ENCODE measurements around the gene RPL13. TPM values are rescaled to one million over a fixed set of nuclear protein-coding genes. Genes with fewer than 3 reads are reported as not detected.
A peak's percentile ranks its signal among the peaks of the same experiment; 100 is the strongest.

Gene RPL13
- total and polyA plus RNA-seq, 2 of the 13 experiments (the other 11 are each of a cell fraction or from before 2014, with no cell fraction given) = 2,988 to 4,411 TPM

- no peak for TF ChIP-seq SKIL (CRISPR knock-in tag; IDR thresholded peaks at IDR 0.05; ENCODE audit: borderline replicate concordance)
- TF ChIP-seq ZNF562 (CRISPR knock-in tag; IDR thresholded peaks at IDR 0.05; ENCODE audit: borderline replicate concordance) = no peak
- TF ChIP-seq ZNF674 (CRISPR knock-in tag; IDR thresholded peaks at IDR 0.05; ENCODE audit: low read depth) = no peak
- TF ChIP-seq RNF219 (CRISPR knock-in tag; IDR thresholded peaks at IDR 0.05) = no peak
- no peak for TF ChIP-seq ATM (IDR thresholded peaks at IDR 0.05; ENCODE audit: borderline replicate concordance)
- TF ChIP-seq SOX13 (IDR thresholded peaks at IDR 0.05) = no peak; the same call in 1 of the 2 replicates
- no peak; a peak in 1 of 4 replicates for TF ChIP-seq SOX13 (CRISPR knock-in tag; conservative IDR thresholded peaks at IDR 0.05 in 1 of 2, IDR thresholded peaks at IDR 0.05 in 1 of 2)
- no peak for TF ChIP-seq KDM1A (CRISPR knock-in tag; IDR thresholded peaks at IDR 0.05)
- TF ChIP-seq YY1 (IDR thresholded peaks at IDR 0.05; ENCODE audit: insufficient read depth, insufficient replicate concordance, low read depth, low read length) = peak; percentile 31
- TF ChIP-seq ZSCAN12 (CRISPR knock-in tag; IDR thresholded peaks at IDR 0.05) = no peak
- no peak for TF ChIP-seq SNRNP70 (IDR thresholded peaks at IDR 0.05; ENCODE audit: low read depth, low read length)
- no peak; the same call in 1 of the 2 replicates for TF ChIP-seq MXD1 (CRISPR knock-in tag; IDR thresholded peaks at IDR 0.05)
- peak; percentile 57; the same call in 1 of the 2 replicates for TF ChIP-seq MED13 (CRISPR knock-in tag; IDR thresholded peaks at IDR 0.05)
- no peak for TF ChIP-seq NR0B2 (CRISPR knock-in tag; IDR thresholded peaks at IDR 0.05)
- peak; percentile 82; the same call in 1 of the 2 replicates for TF ChIP-seq SRY (CRISPR knock-in tag; IDR thresholded peaks at IDR 0.05)
- TF ChIP-seq ZBTB1 (CRISPR knock-in tag; IDR thresholded peaks at IDR 0.05; ENCODE audit: borderline replicate concordance) = no peak
- peak; percentile 24; the same call in 1 of the 2 replicates for TF ChIP-seq ZMAT3 (CRISPR knock-in tag; conservative IDR thresholded peaks at IDR 0.05)
- TF ChIP-seq IKZF5 (CRISPR knock-in tag; IDR thresholded peaks at IDR 0.05) = peak; percentile 61; the same call in 1 of the 2 replicates
- peak; percentile 97 for TF ChIP-seq PAF1 (CRISPR knock-in tag; IDR thresholded peaks at IDR 0.05)
- 0 out of 2 replicates have a peak, but pooled peaks have one; percentile 31 for TF ChIP-seq ZNF597 (CRISPR knock-in tag; IDR thresholded peaks at IDR 0.05)
- no peak for TF ChIP-seq MAFF (IDR thresholded peaks at IDR 0.05; ENCODE audit: low read depth, low read length)
Observed at GRCh38 chr16:89565506-89566372, 5.3 kb downstream of the RPL13 start (continued).
